NCI-H187 (cell line): ENCODE data around the gene CYP3A7.
"Not testable (repeated sequence)": the region's sequence is repeated elsewhere in the genome, so short reads cannot be mapped to it uniquely, and the experiment has no call there.

Source experiments
- DNase-seq, 2 experiments: peaks; one replicate each; lab custom pipeline; 2025; lab: John Stamatoyannopoulos, UW

Gene CYP3A7

DNA sequence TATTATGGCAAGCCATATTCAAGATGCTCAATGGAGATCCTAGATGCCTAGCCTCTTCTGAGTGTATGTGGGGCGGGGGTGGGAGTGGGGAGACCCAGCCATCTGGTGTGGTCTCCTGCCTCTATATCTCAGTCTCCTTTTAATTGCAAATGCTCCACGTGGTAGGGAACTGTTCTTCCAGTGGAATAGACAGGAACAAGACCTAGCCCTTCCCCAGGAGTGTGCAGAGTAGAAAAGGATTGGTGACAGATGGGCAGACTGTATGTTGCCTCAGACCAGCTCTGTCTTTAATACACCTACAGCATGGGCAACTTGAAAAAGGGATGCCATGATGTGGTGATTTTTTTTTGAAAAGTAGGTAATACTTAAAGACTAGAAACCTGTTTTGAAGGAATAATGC is 67.8 kb downstream of the CYP3A7 start:
- no peak for DNase-seq

DNA sequence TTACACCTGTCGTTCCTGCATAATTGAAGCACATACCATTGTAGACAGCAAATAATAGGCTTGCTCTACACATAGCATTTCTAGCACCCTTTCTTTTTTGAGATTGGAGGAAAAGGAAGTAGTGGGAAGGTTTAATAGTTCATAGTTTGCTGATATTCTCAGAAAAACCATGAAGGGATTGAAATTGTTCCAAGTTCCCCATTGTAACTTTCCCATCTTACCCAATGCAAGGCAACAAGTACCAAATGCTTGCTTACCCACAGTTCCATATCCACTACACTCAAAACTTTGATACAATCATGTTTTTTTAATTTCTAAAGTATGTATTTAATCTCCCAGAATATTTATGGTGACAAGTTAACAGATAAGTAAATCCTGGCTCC is 69.0 kb downstream of the CYP3A7 start:
- no peak for DNase-seq

DNA sequence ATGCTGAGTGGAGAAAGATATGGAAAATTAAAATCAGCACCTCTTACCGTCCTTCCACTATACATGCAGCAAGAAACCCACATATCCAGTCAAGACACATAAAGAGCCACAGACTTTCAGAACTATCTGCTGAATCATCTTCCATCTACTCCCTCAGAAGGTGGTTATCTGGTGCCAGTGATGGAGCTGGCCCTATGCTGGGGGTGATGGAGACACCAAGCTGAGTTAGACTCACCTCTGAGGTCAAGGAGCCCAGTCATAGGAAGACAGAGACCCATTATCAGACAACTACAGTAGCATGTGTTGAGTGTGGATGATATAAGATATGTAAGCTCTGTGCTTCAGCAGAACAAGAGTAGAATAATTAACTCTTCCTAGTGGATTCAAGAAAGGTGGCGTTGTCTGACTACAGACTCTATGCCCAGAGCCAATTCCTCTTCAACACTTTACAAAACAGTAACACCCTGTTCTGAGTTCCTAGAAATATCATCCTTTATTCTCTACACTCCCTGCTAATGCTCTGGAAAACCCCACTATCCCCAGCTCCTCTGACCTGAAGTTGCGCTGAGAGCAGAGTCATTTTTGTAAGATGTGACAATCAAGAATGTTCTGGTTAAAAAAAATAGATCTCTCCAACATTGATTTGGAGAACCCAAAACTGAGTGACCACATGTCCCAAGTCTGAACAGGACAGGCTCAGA is 69.5 kb downstream of the CYP3A7 start:
- DNase-seq, result no peak

- DNase-seq, result not testable (repeated sequence)
Measured at GRCh38 chr7:99657879-99658278, 77.1 kb downstream of the CYP3A7 start.
